GM12874 (cell line): ENCODE results near the gene PTPRD.

ENCODE experiments used
- CTCF ChIP-seq: IDR thresholded peaks from 2 replicates; pipeline ENCODE4 v1.5.1; 2011; ENCODE audit warnings: low read depth, mild to moderate bottlenecking, control low read depth, low read length, moderate library complexity; ENCODE audit not compliant: insufficient read depth

Gene PTPRD

GRCh38 chr9:9598723-9599122, 1014.1 kb downstream of the PTPRD start:
- TF ChIP-seq CTCF: no peak

- no peak for TF ChIP-seq CTCF
Observed at GRCh38 chr9:9592104-9592503, 1020.7 kb downstream of the PTPRD start.

GRCh38 chr9:9585920-9586319, 1026.9 kb downstream of the PTPRD start:
- TF ChIP-seq CTCF: no peak

- TF ChIP-seq CTCF: no peak
Observed at GRCh38 chr9:9574080-9574479, 1038.7 kb downstream of the PTPRD start.

GRCh38 chr9:9565700-9566099, 1047.1 kb downstream of the PTPRD start:
- no peak for TF ChIP-seq CTCF

GRCh38 chr9:9563817-9564216, 1049.0 kb downstream of the PTPRD start:
- TF ChIP-seq CTCF: no peak

- TF ChIP-seq CTCF: no peak
Observed at GRCh38 chr9:9560382-9561035, 1052.3 kb downstream of the PTPRD start.
